Activated CD4-positive, alpha-beta T cell treated with anti-CD3 and anti-CD28 coated beads, Interleukin-2, amount 50 U/mL, for 4 hours (primary cell): ENCODE measurements around the gene ZNF213.

ENCODE experiments used
- DNase-seq, 2 experiments: peaks; one replicate each; pipeline ENCODE4 v3.0.0-alpha.2; 2020

ZNF213 gene

GRCh38 chr16:3134338-3135125 lies at the start of gene ZNF213:
Gene ZNF213, plus strand, starts transcription at chr16:3135029. Its CDS starts 2,252 bp downstream, at chr16:3137281.
- peak; percentile 87 to 92 for DNase-seq

GRCh38 chr16:3085868-3086595 lies 48.8 kb upstream of the ZNF213 start:
- DNase-seq = no peak

- DNase-seq = no peak
Measured at GRCh38 chr16:3086596-3087242, 48.1 kb upstream of the ZNF213 start.

GRCh38 chr16:3087243-3088235 lies 47.3 kb upstream of the ZNF213 start:
- no peak for DNase-seq

GRCh38 chr16:3088450-3088849 lies 46.4 kb upstream of the ZNF213 start:
- no peak for DNase-seq

- no peak for DNase-seq
Measured at GRCh38 chr16:3088925-3089716, 45.7 kb upstream of the ZNF213 start.

- DNase-seq = no peak
Measured at GRCh38 chr16:3089717-3090592, 44.9 kb upstream of the ZNF213 start.

GRCh38 chr16:3091551-3091950 lies 43.3 kb upstream of the ZNF213 start:
- DNase-seq = no peak

GRCh38 chr16:3092501-3092941 lies 42.3 kb upstream of the ZNF213 start:
- DNase-seq = no peak

- peak; percentile 48 for DNase-seq
Measured at GRCh38 chr16:3094289-3095027, 40.4 kb upstream of the ZNF213 start.

- peak in 1 of 2 experiments; percentile 48 for DNase-seq
Measured at GRCh38 chr16:3095869-3096268, 39.0 kb upstream of the ZNF213 start.

- no peak for DNase-seq
Measured at GRCh38 chr16:3096362-3096761, 38.5 kb upstream of the ZNF213 start.

GRCh38 chr16:3097266-3097665 lies 37.6 kb upstream of the ZNF213 start:
- no peak for DNase-seq

- no peak for DNase-seq
Measured at GRCh38 chr16:3098459-3099394, 36.1 kb upstream of the ZNF213 start, which contains the start of gene ZSCAN10. Gene ZSCAN10, minus strand, starts transcription at chr16:3099294. Its CDS starts 6,357 bp downstream, at chr16:3092937.

- DNase-seq = no peak
Measured at GRCh38 chr16:3099395-3099731, 35.5 kb upstream of the ZNF213 start.

- peak; percentile 91 to 92 for DNase-seq
Measured at GRCh38 chr16:3099732-3100499, 34.9 kb upstream of the ZNF213 start.

- peak; percentile 27 to 29 for DNase-seq
Measured at GRCh38 chr16:3101018-3101840, 33.6 kb upstream of the ZNF213 start.
